Islet precursor cell (in vitro differentiated cells): ENCODE results near the gene ARHGEF28.

Experiments
- DNase-seq: peaks from one replicate; pipeline ENCODE4 v3.0.0-alpha.2; 2018

Gene ARHGEF28

DNA sequence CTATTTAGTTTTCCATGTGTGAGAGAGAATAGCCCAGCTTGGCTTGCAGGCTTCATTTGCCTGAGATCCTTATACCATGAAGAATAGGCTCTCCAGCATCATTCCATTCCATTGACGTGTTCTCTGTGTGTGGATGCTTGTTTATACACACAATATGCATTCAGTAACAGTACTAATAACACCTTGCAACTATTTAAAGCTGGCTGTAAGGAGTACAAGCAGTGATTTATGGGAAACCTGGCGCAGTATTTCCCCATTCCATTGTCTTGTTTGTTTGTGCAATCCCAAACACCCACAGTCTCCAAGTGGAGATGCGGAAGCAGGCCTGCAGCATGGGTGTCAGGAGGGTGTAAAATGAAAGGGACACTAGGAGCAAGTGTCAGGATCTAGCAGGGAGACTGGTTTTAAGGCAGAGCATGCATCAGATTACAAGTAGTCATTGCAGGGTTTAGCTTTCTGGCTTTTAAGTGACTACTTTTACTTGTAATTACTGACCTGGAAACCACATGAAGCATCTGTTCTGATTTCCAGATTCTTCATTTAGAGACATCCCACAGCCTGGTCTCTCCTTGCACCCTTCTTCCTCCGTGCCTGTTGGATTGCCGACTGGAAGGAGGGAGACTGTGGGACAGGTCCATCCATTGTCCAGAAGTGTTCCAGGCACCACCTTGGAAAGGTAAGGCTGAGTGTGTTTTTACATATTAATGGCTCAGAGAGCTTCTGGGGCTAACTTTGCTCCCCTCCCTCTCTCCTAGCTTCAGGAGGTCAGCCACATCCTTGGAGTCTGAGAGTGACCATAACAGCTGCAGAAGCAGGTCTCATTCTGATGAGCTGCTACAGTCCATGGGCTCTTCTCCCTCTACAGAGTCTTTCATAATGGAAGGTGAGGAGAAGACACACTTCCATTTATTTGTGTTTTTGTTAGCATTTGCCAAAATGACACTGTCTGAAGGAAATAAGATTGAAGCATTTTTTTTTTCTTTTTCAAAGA is 241.6 kb downstream of the ARHGEF28 start:
- no peak for DNase-seq

DNA sequence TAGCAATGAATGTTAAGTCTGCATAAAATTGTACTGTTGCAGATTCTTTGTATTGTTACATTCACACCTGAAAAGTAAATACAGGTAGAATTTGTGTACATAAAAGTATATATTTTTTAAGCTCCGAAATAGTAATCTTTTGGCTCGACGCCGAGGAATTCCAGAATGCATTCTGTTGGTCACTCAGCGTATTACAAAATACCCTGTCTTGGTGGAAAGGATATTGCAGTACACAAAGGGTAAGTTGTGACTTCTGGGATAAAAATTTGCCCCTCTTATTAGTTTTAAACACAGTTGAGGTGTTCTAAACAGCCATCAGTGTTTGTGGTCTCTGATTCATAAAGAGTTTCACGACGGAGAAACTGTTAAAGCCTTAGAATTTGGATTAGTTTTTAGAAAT is 257.6 kb downstream of the ARHGEF28 start:
- DNase-seq: no peak

DNA sequence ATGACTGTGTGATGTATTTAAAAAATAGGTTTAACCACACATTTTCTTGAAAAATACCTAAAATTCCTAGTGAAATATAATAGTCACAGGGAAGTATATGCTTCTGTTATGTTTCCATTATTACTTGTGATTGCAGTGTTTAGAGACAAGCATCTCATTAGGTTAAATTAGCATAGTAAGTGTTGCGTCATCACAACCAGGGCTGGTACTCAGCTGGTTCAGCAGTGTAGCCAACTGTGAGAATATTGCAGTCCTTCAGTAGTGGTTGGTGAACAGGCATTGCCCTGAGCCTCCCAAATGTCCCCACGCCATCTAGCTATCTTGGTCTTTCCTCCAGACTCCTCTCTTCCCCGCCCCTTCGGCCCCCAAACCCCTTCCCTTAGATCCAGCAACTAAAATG is 261.7 kb downstream of the ARHGEF28 start:
- DNase-seq: no peak

DNA sequence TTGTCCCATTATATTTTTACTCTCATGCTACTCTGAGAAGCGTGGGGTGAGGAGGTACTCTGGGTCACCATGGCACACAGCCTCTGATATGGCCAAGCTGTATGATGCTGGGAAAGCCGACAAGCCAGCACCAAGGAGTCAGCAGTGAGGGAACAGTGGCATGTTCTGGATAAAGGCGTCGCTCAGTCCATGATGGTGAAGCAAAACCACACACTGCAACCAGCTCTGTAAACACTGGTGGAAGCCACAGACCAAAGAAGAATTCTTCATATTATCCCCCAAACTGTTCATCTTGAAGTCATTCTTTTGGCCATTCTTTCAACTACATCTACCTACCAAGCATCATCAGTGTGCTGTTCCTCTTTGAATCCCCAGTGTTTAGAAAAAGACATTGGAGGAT is 264.6 kb downstream of the ARHGEF28 start:
- no peak for DNase-seq

DNA sequence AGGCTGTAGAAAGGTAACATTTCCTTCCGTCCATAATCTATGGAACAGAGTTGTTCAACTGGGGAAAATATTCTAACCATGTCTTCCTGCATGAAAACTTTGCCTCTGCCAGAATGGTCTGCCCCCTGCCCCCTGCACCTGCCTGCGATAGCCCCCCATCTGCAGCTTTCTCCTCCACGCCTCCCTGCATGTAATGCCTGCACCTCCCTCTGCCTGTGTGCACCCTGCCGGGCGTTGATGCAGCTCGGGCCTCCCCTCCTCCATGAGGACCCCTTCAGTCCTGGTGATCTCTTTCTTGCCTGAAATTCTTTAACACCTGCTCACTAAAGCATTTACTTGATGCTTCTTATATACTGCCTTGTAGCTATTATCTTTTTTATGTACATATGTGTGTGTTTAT is 266.2 kb downstream of the ARHGEF28 start:
- no peak for DNase-seq

DNA sequence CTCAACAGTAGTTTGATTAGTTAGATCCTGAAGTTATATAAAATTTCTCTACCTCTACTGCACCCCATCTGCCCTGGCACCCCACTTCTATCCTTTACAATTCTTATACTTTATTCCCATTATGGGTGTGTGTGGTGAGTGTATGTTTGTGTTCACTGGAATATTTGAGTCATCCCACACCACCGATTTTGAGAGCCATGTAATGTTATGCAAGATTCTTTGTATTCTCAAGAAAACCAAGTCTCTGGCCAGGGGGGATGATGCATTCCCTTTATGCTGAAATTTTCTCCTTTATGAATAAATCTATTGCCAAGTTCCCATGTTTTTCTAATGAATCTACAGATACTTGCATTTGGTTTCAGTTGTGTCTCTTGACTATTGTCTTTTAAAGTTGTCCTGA is 266.8 kb downstream of the ARHGEF28 start:
- DNase-seq: no peak

DNA sequence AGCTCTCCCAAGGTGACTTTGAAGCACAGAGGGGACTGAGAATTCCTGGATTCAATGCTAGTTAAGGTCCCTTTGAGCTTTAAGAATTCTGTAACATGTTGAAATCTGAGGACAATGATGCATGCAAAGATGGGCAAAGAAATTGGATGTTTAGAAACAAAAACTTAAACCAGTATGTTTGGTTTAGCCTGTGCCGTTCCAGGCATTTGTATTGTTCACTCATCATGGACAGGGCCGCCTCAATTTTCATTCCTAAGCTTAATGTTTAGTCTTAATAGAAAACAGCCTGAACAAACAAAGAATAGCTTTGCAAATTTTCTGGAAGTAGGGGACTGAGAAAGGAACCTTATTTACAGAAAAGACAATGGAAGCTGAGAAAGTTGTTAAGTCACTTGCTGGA is 267.8 kb downstream of the ARHGEF28 start:
- no peak for DNase-seq

DNA sequence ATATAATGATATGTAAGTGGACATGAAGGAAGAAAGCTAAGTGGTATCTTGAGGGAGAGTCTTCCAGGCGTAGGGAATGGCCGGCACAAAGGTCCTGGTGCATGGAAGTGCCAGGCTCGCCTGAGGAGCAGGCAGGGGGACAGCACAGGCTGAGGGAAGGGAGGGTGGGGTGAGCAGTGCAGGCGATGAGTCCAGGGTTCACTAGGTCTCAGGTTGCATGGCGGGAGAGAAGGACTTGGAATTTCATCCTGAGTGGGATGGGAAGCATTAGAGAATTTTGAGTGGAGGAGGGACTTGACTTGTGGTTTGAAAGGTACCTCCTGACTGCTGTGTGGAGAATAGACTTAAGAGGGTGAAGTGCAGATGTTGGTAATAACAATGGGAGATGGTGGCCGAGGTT is 268.9 kb downstream of the ARHGEF28 start:
- DNase-seq: no peak

DNA sequence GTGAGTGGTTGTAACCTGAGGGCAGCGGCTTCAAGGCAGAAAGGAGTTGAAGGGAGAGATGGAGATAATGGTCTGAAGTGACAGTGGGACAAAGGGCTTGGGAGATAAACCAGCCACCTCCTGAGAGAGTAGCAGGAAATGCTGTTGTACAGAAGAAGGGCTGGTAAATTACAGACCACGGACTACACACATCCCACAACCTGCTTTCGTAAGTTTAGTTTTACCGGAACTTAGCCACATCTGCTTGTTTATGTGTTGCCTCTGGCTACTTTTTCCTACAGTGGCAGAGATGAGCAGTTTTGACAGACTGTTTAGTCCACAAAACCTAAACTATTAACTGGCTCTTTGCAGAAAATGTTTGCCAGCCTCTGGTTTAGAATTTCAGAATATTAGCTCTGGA is 269.5 kb downstream of the ARHGEF28 start:
- no peak for DNase-seq

DNA sequence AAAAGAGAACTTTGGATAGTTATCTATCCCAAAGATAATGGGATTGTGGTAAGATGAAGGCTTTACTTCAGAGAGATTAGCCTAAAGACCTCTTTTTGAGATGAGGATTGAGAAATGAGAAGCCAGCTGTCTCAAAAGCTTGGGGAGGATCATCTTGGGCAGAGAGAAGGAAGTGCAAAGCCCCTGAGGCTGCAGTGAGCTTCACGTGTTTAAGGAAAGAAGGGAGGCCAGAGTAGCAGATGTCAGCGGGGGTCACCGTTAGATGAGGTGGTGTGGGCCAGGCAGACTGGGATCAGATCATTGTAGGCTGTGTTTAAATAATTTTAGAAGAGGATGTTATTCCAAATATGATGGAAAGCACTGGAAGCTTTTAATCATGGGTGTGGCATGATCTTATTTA is 270.1 kb downstream of the ARHGEF28 start:
- DNase-seq: no peak

DNA sequence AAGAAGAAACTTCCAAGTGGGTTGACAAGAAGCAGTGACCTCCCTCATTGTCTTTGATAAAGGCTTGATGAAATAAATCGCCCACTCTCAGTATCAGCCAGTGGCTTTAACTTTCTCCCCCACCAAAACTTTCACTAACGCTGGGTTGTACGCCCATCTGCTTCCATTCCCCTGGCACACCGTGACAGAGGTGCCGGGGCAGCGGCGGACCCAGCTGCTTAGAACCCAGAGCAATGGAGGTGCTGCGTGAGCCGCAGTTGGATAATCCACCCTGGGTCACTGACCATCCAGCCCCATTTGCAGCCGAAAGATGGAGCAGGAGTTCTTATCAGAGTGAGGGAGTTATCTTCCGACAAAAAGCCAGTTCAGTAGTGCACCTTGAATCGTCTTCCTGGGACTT is 270.7 kb downstream of the ARHGEF28 start:
- DNase-seq: no peak

DNA sequence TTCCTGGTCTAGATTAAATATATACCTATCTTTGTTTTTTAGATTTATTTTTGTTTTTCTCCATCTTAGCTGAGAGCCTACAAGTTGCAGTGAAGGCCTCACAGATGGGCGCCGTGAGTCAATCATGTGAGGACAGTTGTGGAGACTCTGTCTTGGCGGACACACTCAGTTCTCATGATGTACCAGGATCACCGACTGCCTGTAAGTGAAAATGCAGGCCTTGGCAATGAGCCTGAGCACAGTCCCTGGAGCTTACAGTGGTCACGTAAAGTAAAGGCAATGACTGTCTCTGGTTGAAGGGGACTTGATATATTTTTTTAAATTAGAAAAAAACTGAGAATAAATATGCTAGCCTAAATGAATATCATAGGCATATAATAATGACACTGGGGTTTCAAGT is 271.9 kb downstream of the ARHGEF28 start:
- no peak for DNase-seq

DNA sequence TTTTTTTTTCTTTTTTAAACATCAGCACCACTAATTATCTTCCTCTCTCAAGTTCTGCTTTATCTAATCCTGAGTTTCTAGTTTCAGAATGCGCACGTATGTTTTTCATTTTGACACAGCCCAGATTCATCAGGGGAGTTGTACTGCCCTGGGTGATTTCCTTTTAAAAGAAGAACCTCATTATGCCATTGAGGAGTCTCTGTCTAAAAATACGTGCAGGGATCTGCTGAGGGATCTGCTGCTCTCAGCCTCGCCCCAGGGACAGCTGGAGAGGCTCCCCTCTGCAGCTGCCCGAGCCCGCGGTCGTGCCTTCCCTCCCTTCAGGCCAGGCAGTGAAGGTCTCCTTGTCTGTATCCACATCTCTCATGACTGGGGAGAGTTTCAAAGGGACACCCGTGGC is 273.1 kb downstream of the ARHGEF28 start:
- no peak for DNase-seq

DNA sequence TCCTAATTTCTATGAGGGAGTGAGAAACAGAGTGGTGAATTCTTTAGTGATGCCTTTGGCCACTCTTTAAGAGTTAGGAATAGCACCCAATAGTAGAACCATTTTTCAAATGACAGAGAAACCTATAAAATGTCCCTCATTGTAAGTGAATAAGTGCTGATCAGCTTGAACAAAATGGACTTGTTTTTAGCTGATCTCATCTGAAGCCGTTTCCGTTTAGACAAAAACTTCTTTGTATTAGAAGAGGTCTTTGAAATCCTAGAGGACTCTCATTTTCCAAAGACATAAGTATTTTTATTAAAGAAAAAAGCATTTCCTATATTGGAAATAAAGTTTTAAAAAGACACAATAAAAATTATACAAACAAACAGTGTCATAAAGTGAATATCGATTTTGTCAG is 273.9 kb downstream of the ARHGEF28 start:
- DNase-seq: no peak

DNA sequence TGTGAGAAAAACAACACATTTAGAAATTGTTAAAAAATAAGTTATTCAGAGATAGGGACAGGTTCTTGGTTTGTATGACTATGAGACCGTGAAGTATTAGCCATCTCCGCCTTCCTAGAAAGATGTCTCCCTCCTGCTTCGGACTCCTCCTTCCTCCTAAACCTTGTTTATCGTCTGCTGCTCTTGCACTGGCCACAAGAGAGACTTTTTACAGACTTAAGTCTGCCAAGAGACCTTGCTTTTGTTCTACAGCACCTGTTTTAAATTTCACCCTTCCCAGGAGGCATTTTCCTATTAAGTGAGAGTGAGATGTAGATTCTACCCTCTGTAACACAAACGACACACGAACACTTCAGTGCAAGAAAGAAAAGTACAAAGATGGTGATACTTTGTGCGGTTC is 274.6 kb downstream of the ARHGEF28 start:
- DNase-seq: no peak

DNA sequence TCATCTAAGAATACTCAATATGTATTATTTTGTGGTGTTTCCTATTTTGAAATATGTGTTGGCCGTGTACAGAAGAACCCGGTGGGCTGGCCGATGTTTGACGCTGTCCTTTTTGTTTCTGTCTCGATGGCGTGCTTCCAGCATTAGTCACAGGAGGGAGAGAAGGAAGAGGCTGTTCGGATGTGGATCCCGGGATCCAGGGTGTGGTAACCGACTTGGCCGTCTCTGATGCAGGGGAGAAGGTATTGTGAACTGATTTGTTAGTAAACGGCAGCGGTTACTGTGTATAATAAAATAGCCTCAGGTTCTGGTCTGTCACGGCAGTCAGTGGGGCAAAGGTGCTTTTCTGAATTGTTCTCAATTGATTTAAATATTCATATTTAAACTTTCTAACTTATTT is 275.0 kb downstream of the ARHGEF28 start:
- DNase-seq: peak; percentile 63

DNA sequence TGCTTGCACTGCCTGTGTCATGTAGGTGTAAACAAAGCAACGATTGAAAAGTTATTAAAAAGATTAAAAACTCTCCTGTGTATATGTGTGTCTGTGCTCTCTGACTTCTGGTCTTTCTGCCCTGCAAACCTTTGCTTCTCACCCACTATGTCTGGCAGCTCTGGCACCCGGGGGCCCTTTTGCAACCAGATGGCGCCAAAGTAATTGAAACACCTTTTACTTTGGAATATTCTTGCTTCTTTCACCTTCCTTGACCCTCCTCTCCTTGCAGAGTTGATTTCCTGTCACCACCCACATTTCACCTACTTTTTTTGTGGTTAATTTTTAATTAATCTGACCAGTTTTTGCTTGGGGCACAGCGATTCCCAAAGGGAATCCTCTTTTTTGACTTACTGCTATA is 275.5 kb downstream of the ARHGEF28 start:
- no peak for DNase-seq

DNA sequence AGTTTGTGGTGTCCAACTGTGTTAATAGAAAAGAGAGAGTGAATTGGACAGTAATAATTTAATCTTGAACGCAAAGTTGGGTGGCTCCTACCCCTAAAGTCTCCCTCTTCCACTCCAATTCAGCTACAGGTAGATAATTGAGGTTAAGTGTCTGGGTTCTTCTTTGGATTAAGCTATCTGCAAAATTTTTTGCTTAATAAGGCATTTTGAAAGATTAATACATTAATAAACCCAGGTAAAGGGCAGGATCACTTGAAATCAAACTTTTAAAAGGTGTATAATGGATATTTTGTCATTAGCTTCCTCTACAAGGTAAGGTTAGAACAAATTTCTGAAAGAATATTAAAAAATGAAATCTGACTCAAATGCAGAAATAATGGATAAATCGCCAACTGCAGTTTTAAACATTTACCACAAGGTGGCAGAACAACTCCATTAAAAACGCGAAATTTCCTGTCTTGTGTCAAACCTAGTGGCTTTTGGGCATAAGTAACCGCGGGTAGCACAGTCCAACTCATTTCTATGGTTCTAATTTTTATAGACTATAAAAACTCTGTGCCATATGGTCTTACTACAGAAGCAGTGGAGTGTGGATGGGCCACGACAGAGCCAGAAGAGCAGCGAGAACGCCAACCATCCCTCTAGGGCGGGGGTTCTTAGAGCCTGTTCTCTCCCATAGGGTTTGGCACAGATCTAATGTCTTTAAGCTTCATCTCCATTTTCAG is 276.5 kb downstream of the ARHGEF28 start:
- peak; percentile 59 for DNase-seq

DNA sequence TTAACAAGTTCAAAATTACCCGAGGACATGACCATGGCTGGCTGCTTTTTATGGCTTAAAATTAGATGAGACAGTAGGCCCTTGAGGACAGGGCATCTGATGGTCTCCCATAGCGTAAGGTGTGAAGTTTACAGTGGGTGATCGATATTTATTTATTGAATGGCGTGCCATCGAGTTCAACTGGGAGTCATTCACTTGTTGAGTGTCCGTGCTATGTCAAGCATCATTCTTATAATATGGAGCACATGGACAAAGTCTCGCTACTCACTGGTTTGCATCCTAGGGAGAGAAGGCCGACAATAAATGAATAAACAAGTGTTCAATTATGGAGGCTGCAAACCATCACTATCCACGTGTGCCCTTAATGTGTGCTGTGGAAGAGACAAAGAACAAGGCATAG is 277.2 kb downstream of the ARHGEF28 start:
- DNase-seq: no peak

DNA sequence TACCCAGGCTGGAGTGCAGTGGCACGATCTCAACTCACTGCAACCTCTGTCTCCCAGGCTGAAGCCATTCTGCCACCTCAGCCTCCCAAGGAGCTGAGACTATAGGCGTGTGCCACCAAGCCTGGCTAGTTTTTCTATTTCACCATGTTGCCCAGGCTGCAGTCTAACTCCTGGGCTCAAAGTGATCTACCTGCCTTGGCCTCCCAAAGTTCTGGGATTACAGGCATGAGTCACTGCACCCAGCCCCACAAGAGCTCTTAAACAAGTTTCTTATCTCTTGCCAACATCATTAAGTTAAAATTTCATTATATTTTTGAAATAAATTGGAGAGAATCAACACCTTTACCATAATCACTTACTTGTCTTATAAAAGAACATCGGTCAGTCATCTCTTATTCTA is 280.3 kb downstream of the ARHGEF28 start:
- DNase-seq: no peak

DNA sequence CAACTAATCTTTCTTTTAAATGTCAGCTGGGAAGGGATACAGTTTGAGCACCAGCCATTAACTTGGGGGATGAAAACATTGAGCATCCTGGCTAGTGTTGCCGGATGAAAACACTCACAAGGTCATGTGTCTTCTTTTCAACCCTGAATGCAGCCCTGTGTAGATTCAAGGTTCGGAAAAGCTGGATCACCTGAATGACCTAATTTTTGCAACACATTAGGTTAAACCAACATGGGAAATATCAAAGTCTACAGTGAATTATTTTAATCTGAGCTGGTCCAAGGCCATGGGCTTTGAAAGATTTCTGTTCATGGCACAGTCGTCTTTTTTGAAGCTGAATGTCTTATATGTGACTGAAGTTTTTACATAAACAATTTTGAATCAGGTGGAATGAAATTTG is 281.2 kb downstream of the ARHGEF28 start:
- no peak for DNase-seq

DNA sequence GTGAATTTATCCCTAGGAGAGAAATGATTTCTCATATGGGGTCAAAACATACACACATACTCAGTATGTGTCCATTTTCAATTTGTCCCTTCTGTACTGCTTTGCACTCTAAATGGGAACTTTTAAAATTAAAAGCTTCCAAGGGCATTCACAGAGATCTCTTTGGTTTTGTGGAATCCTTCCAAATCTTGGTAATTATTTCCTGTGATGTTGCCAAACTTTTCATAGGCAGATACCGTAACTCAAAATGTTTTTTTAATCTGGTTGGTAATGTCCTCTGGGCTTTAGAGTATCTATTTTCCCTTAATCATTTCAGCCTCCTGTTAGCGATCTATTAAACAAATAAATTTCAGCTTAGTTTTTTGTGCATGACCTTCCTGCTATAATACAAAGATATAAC is 282.4 kb downstream of the ARHGEF28 start:
- DNase-seq: no peak

DNA sequence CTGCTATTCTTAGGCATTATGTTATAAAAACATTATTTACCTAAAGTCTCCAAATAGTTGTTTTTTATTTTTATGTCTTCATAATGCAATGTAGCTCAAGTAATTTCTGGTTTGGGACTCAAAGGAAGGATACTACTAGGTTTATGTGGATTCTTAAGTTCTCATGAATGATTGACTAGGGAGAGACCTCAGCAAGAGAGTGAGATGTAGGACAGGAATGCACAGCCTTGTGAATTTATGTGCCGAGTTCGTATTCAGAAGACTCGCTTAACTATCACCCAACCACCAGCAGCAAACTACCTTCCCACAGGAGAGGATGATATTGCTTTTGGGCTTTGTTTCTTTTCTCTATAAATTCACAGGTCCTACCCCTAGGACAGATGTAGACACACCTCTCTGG is 282.9 kb downstream of the ARHGEF28 start:
- no peak for DNase-seq

DNA sequence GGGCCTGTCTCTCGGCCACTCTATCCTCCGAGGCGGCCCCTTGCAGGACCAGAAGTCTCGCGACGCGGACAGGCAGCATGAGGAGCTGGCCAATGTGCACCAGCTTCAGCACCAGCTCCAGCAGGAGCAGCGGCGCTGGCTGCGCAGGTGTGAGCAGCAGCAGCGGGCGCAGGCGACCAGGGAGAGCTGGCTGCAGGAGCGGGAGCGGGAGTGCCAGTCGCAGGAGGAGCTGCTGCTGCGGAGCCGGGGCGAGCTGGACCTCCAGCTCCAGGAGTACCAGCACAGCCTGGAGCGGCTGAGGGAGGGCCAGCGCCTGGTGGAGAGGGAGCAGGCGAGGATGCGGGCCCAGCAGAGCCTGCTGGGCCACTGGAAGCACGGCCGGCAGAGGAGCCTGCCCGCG is 283.5 kb downstream of the ARHGEF28 start:
- DNase-seq: no peak
